DMS79 treated with DMSO at 0.1 percent for 48 hours (cell line): ENCODE results near the gene NACC2.

Experiments
- DNase-seq: peaks from one replicate; lab custom pipeline; 2025; lab: John Stamatoyannopoulos, UW

Gene NACC2

GRCh38 chr9:136010615-136011361 lies 84.3 kb downstream of the NACC2 start:
- DNase-seq, result no peak

GRCh38 chr9:136010176-136010575 lies 84.9 kb downstream of the NACC2 start:
- DNase-seq, result no peak

- no peak for DNase-seq
These were observed 85.6 kb downstream of the NACC2 start for GRCh38 chr9:136009516-136009915.

GRCh38 chr9:136008693-136008997 lies 86.4 kb downstream of the NACC2 start:
- no peak for DNase-seq

- no peak for DNase-seq
These were observed 87.0 kb downstream of the NACC2 start for GRCh38 chr9:136007934-136008692.

GRCh38 chr9:136007276-136007933 lies 87.7 kb downstream of the NACC2 start:
- DNase-seq, result no peak

- DNase-seq, result no peak
These were observed 88.9 kb downstream of the NACC2 start for GRCh38 chr9:136006169-136006568.

- DNase-seq, result no peak
These were observed 90.4 kb downstream of the NACC2 start for GRCh38 chr9:136004712-136005111.

GRCh38 chr9:136004219-136004618 lies 90.9 kb downstream of the NACC2 start:
- no peak for DNase-seq

- no peak for DNase-seq
These were observed 91.5 kb downstream of the NACC2 start for GRCh38 chr9:136003411-136004218.

GRCh38 chr9:136002881-136003280 lies 92.2 kb downstream of the NACC2 start:
- no peak for DNase-seq

- no peak for DNase-seq
These were observed 92.9 kb downstream of the NACC2 start for GRCh38 chr9:136002215-136002614.

GRCh38 chr9:136001231-136001630 lies 93.9 kb downstream of the NACC2 start:
- no peak for DNase-seq

GRCh38 chr9:135998410-135999071 lies 96.5 kb downstream of the NACC2 start:
- DNase-seq, result no peak

GRCh38 chr9:135998016-135998380 lies 97.1 kb downstream of the NACC2 start:
- DNase-seq, result no peak

GRCh38 chr9:135997090-135998015 lies 97.7 kb downstream of the NACC2 start:
- DNase-seq, result no peak

- DNase-seq, result no peak
These were observed 99.3 kb downstream of the NACC2 start for GRCh38 chr9:135995816-135996215.

- DNase-seq, result no peak
These were observed 100.4 kb downstream of the NACC2 start for GRCh38 chr9:135994501-135995192.

- DNase-seq, result no peak
These were observed 101.2 kb downstream of the NACC2 start for GRCh38 chr9:135993765-135994500.

- no peak for DNase-seq
These were observed 101.7 kb downstream of the NACC2 start for GRCh38 chr9:135993409-135993742.
